Fibroblast of mammary gland (primary cell): ENCODE results near the gene JAG2.

ENCODE experiments used
- DNase-seq: peaks from one replicate; pipeline ENCODE4 v3.0.0-alpha.2; 2010; ENCODE audit warnings: low read depth
- H3K4me3 ChIP-seq: 2 replicates; pipeline ENCODE4 v1.5.1; 2011; ENCODE audit warnings: low read depth, mild to moderate bottlenecking, low read length, moderate library complexity; ENCODE audit not compliant: control insufficient read depth
- CTCF ChIP-seq: conservative IDR thresholded peaks from 2 replicates; pipeline ENCODE4 v1.5.1; 2011; ENCODE audit warnings: low read depth, low read length, inconsistent platforms; ENCODE audit not compliant: control insufficient read depth, insufficient read depth

Gene JAG2

GRCh38 chr14:105178868-105179140 lies 10.2 kb upstream of the JAG2 start:
- no peak overlapping the region for H3K4me3 ChIP-seq
- no peak for DNase-seq
- no peak for TF ChIP-seq CTCF

GRCh38 chr14:105178069-105178867 lies 9.7 kb upstream of the JAG2 start:
- no peak for TF ChIP-seq CTCF
- DNase-seq, result no peak
- H3K4me3 ChIP-seq, result no peak overlapping the region

- no peak overlapping the region for H3K4me3 ChIP-seq
- no peak for TF ChIP-seq CTCF
- no peak for DNase-seq
These were observed 8.5 kb upstream of the JAG2 start for GRCh38 chr14:105177082-105177481.

- DNase-seq, result no peak
- H3K4me3 ChIP-seq, result no peak overlapping the region
- TF ChIP-seq CTCF, result no peak
These were observed 7.9 kb upstream of the JAG2 start for GRCh38 chr14:105176513-105176912.

GRCh38 chr14:105173901-105174894 lies 5.6 kb upstream of the JAG2 start:
- DNase-seq, result no peak
- no peak for TF ChIP-seq CTCF
- H3K4me3 ChIP-seq, result no peak overlapping the region

GRCh38 chr14:105173145-105173544 lies 4.6 kb upstream of the JAG2 start:
- H3K4me3 ChIP-seq, result no peak overlapping the region
- DNase-seq, result no peak
- no peak for TF ChIP-seq CTCF
